ENCODE measurements around the gene SNX8. TPM values are rescaled to one million over a fixed set of nuclear protein-coding genes. Genes with fewer than 3 reads are reported as not detected.

The SNX8 gene
- total RNA-seq, 1 experiment from 2014 or later, result 40.6 TPM

- H3K4me3 Mint-ChIP-seq, result peak overlapping the region in 1 of 2 experiments; percentile 23; a peak in 1 of 5 replicates
- no peaks in the 10 kb centered on the region for H3K9me3 ChIP-seq (ENCODE audit: control insufficient read depth, low read depth, low read length)
- H3K4me1 ChIP-seq (ENCODE audit: insufficient read depth, low read length), result no peaks in the 10 kb centered on the region
- H2BK20ac ChIP-seq (ENCODE audit: low read depth, low read length, poor library complexity, severe bottlenecking), result no peak overlapping the region
- no peak overlapping the region for H2AK5ac ChIP-seq (ENCODE audit: insufficient read length, low read length)
- no peak overlapping the region for H3K18ac ChIP-seq (ENCODE audit: insufficient read length, low read depth, low read length)
- H4K20me1 ChIP-seq (ENCODE audit: control insufficient read depth, insufficient read depth, insufficient read length), result no peaks in the 10 kb centered on the region
- no peak overlapping the region for H3K23ac ChIP-seq (ENCODE audit: insufficient read length, low read depth, low read length)
- no peak overlapping the region for H4K5ac ChIP-seq (ENCODE audit: insufficient read length, low read depth, low read length)
- no peak for DNase-seq
- no peak overlapping the region for H3K4ac ChIP-seq (ENCODE audit: low read depth, low read length)
- H3K4me2 ChIP-seq (ENCODE audit: insufficient read depth, insufficient read length, low read length), result no peak overlapping the region
- H2BK12ac ChIP-seq (ENCODE audit: insufficient read length, low read depth, low read length), result no peak overlapping the region
- H3K23me2 ChIP-seq (ENCODE audit: insufficient read length, low read depth, low read length, poor library complexity, severe bottlenecking), result no peaks in the 10 kb centered on the region
- H3K14ac ChIP-seq (ENCODE audit: insufficient read depth, low read length), result no peak overlapping the region; the same call in 1 of the 2 replicates
- no peak overlapping the region for H4K8ac ChIP-seq (replicated peaks; ENCODE audit: insufficient read length, low read depth, low read length)
- H3K27ac ChIP-seq (ENCODE audit: insufficient read length, low read depth, low read length), result no peak overlapping the region
- WGBS (ENCODE audit: extremely low coverage, insufficient read length, low lambda C conversion rate), result no CpG with 5 or more reads among the region's 33 CpGs
- no peak overlapping the region for H3K56ac ChIP-seq (ENCODE audit: insufficient read length, low read depth, low read length)
- no peaks in the 10 kb centered on the region for H3K79me1 ChIP-seq (ENCODE audit: insufficient read depth, low read depth, low read length, poor library complexity, severe bottlenecking)
- TF ChIP-seq CTCF (conservative IDR thresholded peaks at IDR 0.05), result no peak
- no peaks in the 10 kb centered on the region for H3K9me3 Mint-ChIP-seq
- H3K36me3 Mint-ChIP-seq (ENCODE audit: insufficient read depth in 1 of 3, low read depth in 3 of 3), result peaks cover 12 to 39% (median 27%) of the 10 kb centered on the region in 3 experiments; a peak in 6 of 7 replicates
- H3T11ph ChIP-seq (ENCODE audit: low read length), result no peak overlapping the region
- no peaks in the 10 kb centered on the region for H3K79me2 ChIP-seq (ENCODE audit: insufficient read depth, low read length)
- H3K9ac ChIP-seq (ENCODE audit: extremely low read depth, insufficient read length, low read length), result no peak overlapping the region
- no peak overlapping the region for H2AFZ ChIP-seq (ENCODE audit: low read length)
- no peak overlapping the region for H4K91ac ChIP-seq (ENCODE audit: insufficient read length, low read depth, low read length)
- H3K27me3 Mint-ChIP-seq (ENCODE audit: low read depth), result no peaks in the 10 kb centered on the region
- no peak overlapping the region for H2BK5ac ChIP-seq (ENCODE audit: insufficient read length, low read length)
- H3K4me1 Mint-ChIP-seq, result no peaks in the 10 kb centered on the region
- H2BK15ac ChIP-seq (ENCODE audit: low read depth, low read length), result no peak overlapping the region
- H3K27ac Mint-ChIP-seq, result peak overlapping the region; percentile 41 to 65 (median 62); a peak in 3 of 7 replicates
- no peak overlapping the region for H2BK120ac ChIP-seq (ENCODE audit: low read depth, low read length, poor library complexity, severe bottlenecking)
- H3K27me3 ChIP-seq (ENCODE audit: insufficient read depth, low read length), result no peaks in the 10 kb centered on the region
Observed at GRCh38 chr7:2255145-2256139, 58.8 kb downstream of the SNX8 start.

All from H9 (cell line).